Subcutaneous adipose tissue (tissue), 4 donors: Measurements from ENCODE around the gene CCDC27. TPM values are rescaled to one million over a fixed set of nuclear protein-coding genes. Genes with fewer than 3 reads are reported as not detected.

ENCODE experiments used
- CTCF ChIP-seq: fragments of 450-650 bp; IDR thresholded peaks from one replicate; pipeline ENCODE4 v1.5.1; 2016; ENCODE audit warnings: low read depth, mild to moderate bottlenecking, control low read depth, antibody characterized with exemption, moderate library complexity
- total RNA-seq, 4 donors: library from RNA; depleted of rRNA; stranded (reverse); fragments of >200 nt; gene quantifications; one replicate each; pipeline ENCODE4 v1.1.0, GENCODE V29; 2016

CCDC27 gene
- total RNA-seq, 4 donors from 2014 or later = not detected

- no peak for TF ChIP-seq CTCF
Observed at GRCh38 chr1:3745590-3746381, 6.5 kb upstream of the CCDC27 start.

GRCh38 chr1:3746389-3746829, 5.8 kb upstream of the CCDC27 start:
- TF ChIP-seq CTCF = no peak

GRCh38 chr1:3746830-3747521, 5.3 kb upstream of the CCDC27 start:
- TF ChIP-seq CTCF = no peak

- TF ChIP-seq CTCF = no peak
Observed at GRCh38 chr1:3747522-3747848, 4.8 kb upstream of the CCDC27 start.

GRCh38 chr1:3747903-3748302, 4.3 kb upstream of the CCDC27 start:
- TF ChIP-seq CTCF = no peak

- TF ChIP-seq CTCF = no peak
Observed at GRCh38 chr1:3749512-3749911, 2.7 kb upstream of the CCDC27 start.

- no peak for TF ChIP-seq CTCF
Observed at GRCh38 chr1:3750741-3751140, 1.5 kb upstream of the CCDC27 start.
